Liver (tissue), 9 donors: ENCODE data around the gene FYCO1. TPM values are rescaled to one million over a fixed set of nuclear protein-coding genes. Genes with fewer than 3 reads are reported as not detected.

Source experiments
- DNase-seq: peaks from one replicate; pipeline ENCODE4 v3.0.0-alpha.2; 2017; ENCODE audit warnings: low spot score
- H3K27ac ChIP-seq, 2 donors: one replicate each; pipeline ENCODE4 v1.7.0; 2013; ENCODE audit warnings: inconsistent platforms in 2 of 2, low read length in 2 of 2, control low read depth in 1 of 2, low read depth in 1 of 2, mild to moderate bottlenecking in 1 of 2
- H3K27me3 ChIP-seq, 4 donors: one replicate each; pipeline versions ENCODE4 v1.6.1 to v1.7.0; 2013; ENCODE audit warnings: low read length in 3 of 4, inconsistent platforms in 1 of 4, mild to moderate bottlenecking in 1 of 4, moderate library complexity in 1 of 4; ENCODE audit not compliant: control insufficient read depth in 4 of 4, insufficient read depth in 4 of 4
- H3K36me3 ChIP-seq, 4 donors: one replicate each; pipeline versions ENCODE4 v1.6.1 to v1.7.0; 2013; ENCODE audit warnings: low read length in 3 of 4, mild to moderate bottlenecking in 3 of 4, low read depth in 1 of 4, moderate library complexity in 1 of 4; ENCODE audit not compliant: control insufficient read depth in 4 of 4, insufficient read depth in 3 of 4
- H3K4me1 ChIP-seq, 4 donors: one replicate each; pipeline versions ENCODE4 v1.6.1 to v1.7.0; 2013; ENCODE audit warnings: low read length in 3 of 4, mild to moderate bottlenecking in 3 of 4, moderate library complexity in 1 of 4; ENCODE audit not compliant: control insufficient read depth in 4 of 4, insufficient read depth in 4 of 4
- H3K4me3 ChIP-seq, 3 donors: one replicate each; pipeline versions ENCODE4 v1.6.1 to v1.7.0; 2013; ENCODE audit warnings: low read length in 3 of 3, control low read depth in 1 of 3, low read depth in 1 of 3, mild to moderate bottlenecking in 1 of 3
- H3K9ac ChIP-seq, 2 donors: one replicate each; pipeline ENCODE4 v1.7.0; 2013; ENCODE audit warnings: low read length in 2 of 2, mild to moderate bottlenecking in 2 of 2, moderate library complexity in 2 of 2, control low read depth in 1 of 2, low read depth in 1 of 2
- H3K9me3 ChIP-seq, 4 donors: one replicate each; pipeline versions ENCODE4 v1.6.1 to v1.7.0; 2013; ENCODE audit warnings: low read length in 3 of 4; ENCODE audit not compliant: control insufficient read depth in 4 of 4
- EGR1 ChIP-seq, 2 donors: IDR thresholded peaks; 2 replicates each; pipeline ENCODE4 v1.6.1; 2016 to 2018; ENCODE audit warnings: antibody characterized with exemption in 2 of 2, low read depth in 2 of 2
- FOXA1 ChIP-seq: IDR thresholded peaks from 2 replicates; pipeline ENCODE4 v1.6.1; 2016; ENCODE audit warnings: antibody characterized with exemption
- FOXA2 ChIP-seq: IDR thresholded peaks from 2 replicates; pipeline ENCODE4 v1.6.1; 2016; ENCODE audit warnings: antibody characterized with exemption
- HNF4A ChIP-seq, 2 donors: conservative IDR thresholded peaks; 2 replicates each; pipeline ENCODE4 v1.6.1; 2016; ENCODE audit warnings: antibody characterized with exemption in 2 of 2, mild to moderate bottlenecking in 2 of 2
- HNF4G ChIP-seq: IDR thresholded peaks from 2 replicates; pipeline ENCODE4 v1.6.1; 2016; ENCODE audit warnings: antibody characterized with exemption
- JUND ChIP-seq, 2 donors: IDR thresholded peaks; 2 replicates each; pipeline ENCODE4 v1.6.1; 2016; ENCODE audit warnings: antibody characterized with exemption in 2 of 2
- RAD21 ChIP-seq, 2 donors: IDR thresholded peaks; 2 replicates each; pipeline ENCODE4 v1.6.1; 2016; ENCODE audit warnings: antibody characterized with exemption in 2 of 2, mild to moderate bottlenecking in 2 of 2
- RXRA ChIP-seq, 2 donors: IDR thresholded peaks; 2 replicates each; pipeline ENCODE4 v1.6.1; 2017 to 2018; ENCODE audit warnings: antibody characterized with exemption in 2 of 2, mild to moderate bottlenecking in 1 of 2
- TAF1 ChIP-seq: conservative IDR thresholded peaks from 2 replicates; pipeline ENCODE4 v1.6.1; 2016; ENCODE audit warnings: antibody characterized with exemption, mild to moderate bottlenecking
- YY1 ChIP-seq: IDR thresholded peaks from 2 replicates; pipeline ENCODE4 v1.6.1; 2016; ENCODE audit warnings: antibody characterized with exemption, mild to moderate bottlenecking
- WGBS: extraction: QIAGEN DNeasy Blood & Tissue Kit; methylation state at CpG from one replicate; pipeline ENCODE4 v1.1.7; 2013; 5-methylcytosine and 5-hydroxymethylcytosine counted together
- polyA plus RNA-seq, 2 donors: library from polyadenylated mRNA; stranded (reverse) in 1 of 2; unstranded in 1 of 2; fragments of 200-250 nt in 1 of 2; fragments of >200 nt in 1 of 2; fragmentation: Nextera tagmentation in 1 of 2; extraction: Ambion mirVana in 1 of 2; gene quantifications; one replicate each; pipeline versions ENCODE4 v1.2.1 to v1.2.3, GENCODE V29; 2013 to 2015
- total RNA-seq, 2 donors: library from RNA; depleted of rRNA; stranded (reverse); fragments of >200 nt; gene quantifications; one replicate each; pipeline ENCODE4 v1.2.3, GENCODE V29; 2014
- TF ChIP-seq, protein P1 (sequence below): fragments of 150-350 bp; IDR thresholded peaks from 2 replicates; pipeline ENCODE4 v1.5.1; 2017; ENCODE audit warnings: improper control_type of control experiment, low read depth, low read length; ENCODE audit not compliant: missing input control
- TF ChIP-seq, protein P2 (sequence below): IDR thresholded peaks from 2 replicates; pipeline ENCODE4 v1.6.1; 2016; ENCODE audit warnings: antibody characterized with exemption, mild to moderate bottlenecking
- TF ChIP-seq, protein P3 (sequence below): IDR thresholded peaks from 2 replicates; pipeline ENCODE4 v1.6.1; 2016; ENCODE audit warnings: antibody characterized with exemption
- TF ChIP-seq, protein P4 (sequence below): IDR thresholded peaks from 2 replicates; pipeline ENCODE4 v1.6.1; 2016; ENCODE audit warnings: antibody characterized with exemption
- TF ChIP-seq, protein P5 (sequence below): IDR thresholded peaks from 2 replicates; pipeline ENCODE4 v1.6.1; 2016; ENCODE audit warnings: antibody characterized with exemption
- donor health status: healthy.
- donor health status: healthy.
- donor health status: healthy.
- donor health status: healthy.
- donor health status: healthy.

FYCO1 gene
- total and polyA plus RNA-seq, 4 donors = 3.0 to 17.1 (median 10.2) TPM

DNA sequence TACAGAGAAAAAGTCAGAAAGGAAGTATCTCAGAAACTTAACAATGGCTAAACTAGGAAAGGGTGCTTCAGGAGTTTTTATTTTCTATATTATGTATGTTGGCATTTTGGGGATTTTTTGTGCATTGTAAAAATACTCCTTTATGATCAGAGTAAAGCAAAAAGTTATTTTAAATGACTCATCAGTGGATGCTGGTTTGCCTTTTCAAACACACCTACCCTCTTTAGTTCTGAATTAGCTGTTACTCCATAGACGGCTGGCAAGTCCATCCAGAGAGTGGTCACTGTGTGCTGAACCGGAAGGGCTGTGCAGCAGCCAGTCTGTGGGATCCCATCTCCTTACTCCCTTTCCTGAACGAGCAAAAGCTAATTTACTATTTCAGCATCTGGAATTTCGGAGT lies 108.3 kb downstream of the FYCO1 start:
- H3K36me3 ChIP-seq = no peaks in the 10 kb centered on the region
- H3K9me3 ChIP-seq = no peaks in the 10 kb centered on the region
- H3K27ac ChIP-seq = no peak overlapping the region
- TF ChIP-seq, protein P1, sequence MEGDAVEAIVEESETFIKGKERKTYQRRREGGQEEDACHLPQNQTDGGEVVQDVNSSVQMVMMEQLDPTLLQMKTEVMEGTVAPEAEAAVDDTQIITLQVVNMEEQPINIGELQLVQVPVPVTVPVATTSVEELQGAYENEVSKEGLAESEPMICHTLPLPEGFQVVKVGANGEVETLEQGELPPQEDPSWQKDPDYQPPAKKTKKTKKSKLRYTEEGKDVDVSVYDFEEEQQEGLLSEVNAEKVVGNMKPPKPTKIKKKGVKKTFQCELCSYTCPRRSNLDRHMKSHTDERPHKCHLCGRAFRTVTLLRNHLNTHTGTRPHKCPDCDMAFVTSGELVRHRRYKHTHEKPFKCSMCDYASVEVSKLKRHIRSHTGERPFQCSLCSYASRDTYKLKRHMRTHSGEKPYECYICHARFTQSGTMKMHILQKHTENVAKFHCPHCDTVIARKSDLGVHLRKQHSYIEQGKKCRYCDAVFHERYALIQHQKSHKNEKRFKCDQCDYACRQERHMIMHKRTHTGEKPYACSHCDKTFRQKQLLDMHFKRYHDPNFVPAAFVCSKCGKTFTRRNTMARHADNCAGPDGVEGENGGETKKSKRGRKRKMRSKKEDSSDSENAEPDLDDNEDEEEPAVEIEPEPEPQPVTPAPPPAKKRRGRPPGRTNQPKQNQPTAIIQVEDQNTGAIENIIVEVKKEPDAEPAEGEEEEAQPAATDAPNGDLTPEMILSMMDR = no peak
- TF ChIP-seq, protein P2, sequence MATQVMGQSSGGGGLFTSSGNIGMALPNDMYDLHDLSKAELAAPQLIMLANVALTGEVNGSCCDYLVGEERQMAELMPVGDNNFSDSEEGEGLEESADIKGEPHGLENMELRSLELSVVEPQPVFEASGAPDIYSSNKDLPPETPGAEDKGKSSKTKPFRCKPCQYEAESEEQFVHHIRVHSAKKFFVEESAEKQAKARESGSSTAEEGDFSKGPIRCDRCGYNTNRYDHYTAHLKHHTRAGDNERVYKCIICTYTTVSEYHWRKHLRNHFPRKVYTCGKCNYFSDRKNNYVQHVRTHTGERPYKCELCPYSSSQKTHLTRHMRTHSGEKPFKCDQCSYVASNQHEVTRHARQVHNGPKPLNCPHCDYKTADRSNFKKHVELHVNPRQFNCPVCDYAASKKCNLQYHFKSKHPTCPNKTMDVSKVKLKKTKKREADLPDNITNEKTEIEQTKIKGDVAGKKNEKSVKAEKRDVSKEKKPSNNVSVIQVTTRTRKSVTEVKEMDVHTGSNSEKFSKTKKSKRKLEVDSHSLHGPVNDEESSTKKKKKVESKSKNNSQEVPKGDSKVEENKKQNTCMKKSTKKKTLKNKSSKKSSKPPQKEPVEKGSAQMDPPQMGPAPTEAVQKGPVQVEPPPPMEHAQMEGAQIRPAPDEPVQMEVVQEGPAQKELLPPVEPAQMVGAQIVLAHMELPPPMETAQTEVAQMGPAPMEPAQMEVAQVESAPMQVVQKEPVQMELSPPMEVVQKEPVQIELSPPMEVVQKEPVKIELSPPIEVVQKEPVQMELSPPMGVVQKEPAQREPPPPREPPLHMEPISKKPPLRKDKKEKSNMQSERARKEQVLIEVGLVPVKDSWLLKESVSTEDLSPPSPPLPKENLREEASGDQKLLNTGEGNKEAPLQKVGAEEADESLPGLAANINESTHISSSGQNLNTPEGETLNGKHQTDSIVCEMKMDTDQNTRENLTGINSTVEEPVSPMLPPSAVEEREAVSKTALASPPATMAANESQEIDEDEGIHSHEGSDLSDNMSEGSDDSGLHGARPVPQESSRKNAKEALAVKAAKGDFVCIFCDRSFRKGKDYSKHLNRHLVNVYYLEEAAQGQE = no peak
- TF ChIP-seq HNF4G = no peak
- TF ChIP-seq, protein P3, sequence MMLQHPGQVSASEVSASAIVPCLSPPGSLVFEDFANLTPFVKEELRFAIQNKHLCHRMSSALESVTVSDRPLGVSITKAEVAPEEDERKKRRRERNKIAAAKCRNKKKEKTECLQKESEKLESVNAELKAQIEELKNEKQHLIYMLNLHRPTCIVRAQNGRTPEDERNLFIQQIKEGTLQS = no peak
- TF ChIP-seq FOXA2 = no peak
- H3K4me1 ChIP-seq = no peaks in the 10 kb centered on the region
- H3K9ac ChIP-seq = no peak overlapping the region
- no peaks in the 10 kb centered on the region for H3K27me3 ChIP-seq
- H3K4me3 ChIP-seq = no peak overlapping the region
- DNase-seq = no peak
- 91% methylated on average over 4 of the region's 4 CpGs for WGBS

DNA sequence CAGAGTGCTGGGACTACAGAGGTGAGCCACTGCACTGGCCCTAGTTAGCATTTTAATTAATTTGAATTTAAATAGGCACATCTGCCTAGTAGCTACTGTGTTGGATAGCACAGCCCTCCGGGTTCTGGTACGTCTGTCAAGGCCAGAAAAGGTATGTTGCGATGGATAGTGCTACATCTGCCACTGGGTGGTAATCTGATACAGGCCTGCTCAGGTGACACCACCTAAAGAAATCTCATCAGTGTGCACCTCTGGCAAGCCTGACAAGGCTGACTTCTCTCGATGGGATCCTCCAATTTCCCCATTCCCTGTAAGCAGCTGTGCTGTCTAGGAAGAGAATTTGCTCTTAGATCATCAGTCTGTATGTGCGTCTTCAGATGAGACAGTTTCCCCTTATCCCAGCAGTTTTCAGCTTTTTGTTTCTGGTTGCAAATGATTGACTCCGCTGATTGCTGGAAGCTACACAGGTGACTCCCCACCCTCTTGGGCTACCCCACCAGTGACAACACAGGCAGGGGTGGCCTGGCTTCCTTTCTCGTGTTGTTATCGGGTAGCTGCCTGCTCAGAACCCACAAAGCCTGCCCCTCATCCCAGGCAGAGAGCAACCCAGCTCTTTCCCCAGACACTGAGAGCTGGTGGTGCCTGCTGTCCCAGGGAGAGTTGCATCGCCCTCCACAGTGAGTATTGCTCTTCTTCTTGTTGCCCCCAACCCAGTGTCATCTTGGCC lies 109.5 kb downstream of the FYCO1 start, which contains the start of gene CCR9:
Gene CCR9 (plus strand): TSS at position 565 of the 727 bp plus-strand sequence. CDS start 8,391 bp downstream, outside the sequence.
- Histone ChIP-seq H3K36me3 (no peaks in the 10 kb centered on the region), H3K4me1 (no peaks in the 10 kb centered on the region), H3K9me3 (no peaks in the 10 kb centered on the region), H3K27ac (no peak within 1 kb of the TSS), H3K4me3 (no peak within 1 kb of the TSS), H3K27me3 (no peaks in the 10 kb centered on the region), H3K9ac (no peak within 1 kb of the TSS)
- no peak for TF ChIP-seq HNF4A (conservative IDR thresholded peaks at IDR 0.05)
- no peak for TF ChIP-seq FOXA2
- WGBS = 93% methylated on average over 9 of the region's 9 CpGs
- DNase-seq = no peak

DNA sequence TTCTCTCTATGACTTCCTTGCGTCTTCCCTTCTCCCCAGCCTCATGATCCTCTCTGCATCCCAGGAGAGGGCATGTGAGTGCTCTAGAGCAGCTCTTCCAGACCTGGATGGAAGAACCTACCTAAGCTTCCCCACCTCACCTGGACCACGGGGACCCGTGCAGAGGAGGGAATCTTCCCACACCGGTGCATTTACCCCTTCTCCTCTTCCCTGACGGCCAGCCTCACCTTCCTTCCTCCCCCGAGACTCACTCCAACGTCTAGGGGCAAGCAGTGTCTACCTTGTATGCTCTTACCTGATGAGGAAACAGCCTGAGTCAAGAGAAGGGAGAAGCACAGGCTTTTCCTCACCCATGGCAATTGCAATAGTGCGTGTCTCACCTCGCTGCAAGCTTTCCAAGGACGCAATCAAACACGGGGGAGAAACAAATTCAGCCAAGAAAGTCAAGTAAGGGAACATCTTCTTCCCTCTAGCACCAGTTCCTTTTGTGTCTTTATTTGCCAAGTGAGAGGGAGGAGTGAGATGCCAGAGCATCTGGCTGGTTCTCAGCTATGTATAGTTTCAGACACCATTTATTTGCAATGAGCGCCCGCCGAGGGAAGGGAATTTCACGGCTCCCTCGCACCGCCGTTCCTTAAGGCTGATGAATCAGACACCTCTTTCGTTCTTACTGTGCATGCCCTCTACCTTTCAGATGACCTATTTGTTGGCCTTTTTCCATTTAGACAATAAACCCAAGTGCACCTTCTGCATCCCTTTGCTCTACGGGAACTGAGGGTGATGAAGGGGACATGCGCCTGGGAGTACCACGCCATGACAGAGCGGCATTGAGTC lies 111.0 kb downstream of the FYCO1 start:
- Histone ChIP-seq H3K36me3 (no peaks in the 10 kb centered on the region), H3K4me1 (no peaks in the 10 kb centered on the region), H3K4me3 (no peak overlapping the region), H3K27ac (no peak overlapping the region), H3K9me3 (no peaks in the 10 kb centered on the region), H3K27me3 (no peaks in the 10 kb centered on the region), H3K9ac (no peak overlapping the region)
- 86% methylated on average over 23 of the region's 23 CpGs for WGBS
- DNase-seq = no peak
- no peak for TF ChIP-seq RAD21 (IDR thresholded peaks at IDR 0.05)
- TF ChIP-seq, protein P4, sequence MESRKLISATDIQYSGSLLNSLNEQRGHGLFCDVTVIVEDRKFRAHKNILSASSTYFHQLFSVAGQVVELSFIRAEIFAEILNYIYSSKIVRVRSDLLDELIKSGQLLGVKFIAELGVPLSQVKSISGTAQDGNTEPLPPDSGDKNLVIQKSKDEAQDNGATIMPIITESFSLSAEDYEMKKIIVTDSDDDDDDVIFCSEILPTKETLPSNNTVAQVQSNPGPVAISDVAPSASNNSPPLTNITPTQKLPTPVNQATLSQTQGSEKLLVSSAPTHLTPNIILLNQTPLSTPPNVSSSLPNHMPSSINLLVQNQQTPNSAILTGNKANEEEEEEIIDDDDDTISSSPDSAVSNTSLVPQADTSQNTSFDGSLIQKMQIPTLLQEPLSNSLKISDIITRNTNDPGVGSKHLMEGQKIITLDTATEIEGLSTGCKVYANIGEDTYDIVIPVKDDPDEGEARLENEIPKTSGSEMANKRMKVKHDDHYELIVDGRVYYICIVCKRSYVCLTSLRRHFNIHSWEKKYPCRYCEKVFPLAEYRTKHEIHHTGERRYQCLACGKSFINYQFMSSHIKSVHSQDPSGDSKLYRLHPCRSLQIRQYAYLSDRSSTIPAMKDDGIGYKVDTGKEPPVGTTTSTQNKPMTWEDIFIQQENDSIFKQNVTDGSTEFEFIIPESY = no peak
- TF ChIP-seq, protein P1 = no peak
- no peak for TF ChIP-seq YY1
- TF ChIP-seq TAF1 = no peak
- no peak for TF ChIP-seq RXRA (IDR thresholded peaks at IDR 0.05)
- TF ChIP-seq JUND (IDR thresholded peaks at IDR 0.05) = no peak
- no peak for TF ChIP-seq FOXA1
- no peak for TF ChIP-seq EGR1 (IDR thresholded peaks at IDR 0.05; ENCODE audit: low read depth in 2 of 2)
- TF ChIP-seq, protein P5, sequence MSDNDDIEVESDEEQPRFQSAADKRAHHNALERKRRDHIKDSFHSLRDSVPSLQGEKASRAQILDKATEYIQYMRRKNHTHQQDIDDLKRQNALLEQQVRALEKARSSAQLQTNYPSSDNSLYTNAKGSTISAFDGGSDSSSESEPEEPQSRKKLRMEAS = no peak
- no peak for TF ChIP-seq HNF4A (conservative IDR thresholded peaks at IDR 0.05)
